GM12878 (cell line): ENCODE results near the gene CCDC137. TPM values are rescaled to one million over a fixed set of nuclear protein-coding genes. Genes with fewer than 3 reads are reported as not detected.

Source experiments
- BCL11A ChIP-seq: IDR thresholded peaks from 2 replicates; pipeline ENCODE4 v1.6.1; 2011; ENCODE audit warnings: low read depth, low read length
- BCL3 ChIP-seq: IDR thresholded peaks from 2 replicates; pipeline ENCODE4 v1.6.1; 2011; ENCODE audit warnings: borderline replicate concordance, low read depth, mild to moderate bottlenecking, moderate library complexity, low read length; ENCODE audit not compliant: insufficient read depth, poor library complexity, severe bottlenecking
- CEBPZ ChIP-seq: fragments of 150-350 bp; IDR thresholded peaks from 2 replicates; pipeline ENCODE4 v1.6.1; 2016; ENCODE audit warnings: low read depth, low read length
- EGR1 ChIP-seq, 2 experiments: IDR thresholded peaks; 1 replicate in 1 of 2; 2 replicates in 1 of 2; pipeline ENCODE4 v1.6.1; 2011 to 2012; ENCODE audit warnings: low read depth in 2 of 2, low read length in 2 of 2, borderline replicate concordance in 1 of 2, mild to moderate bottlenecking in 1 of 2, moderate library complexity in 1 of 2
- EZH2 ChIP-seq: IDR thresholded peaks from 2 replicates; pipeline ENCODE4 v1.6.1; 2012; ENCODE audit warnings: low read depth, mild to moderate bottlenecking, control low read depth, inconsistent platforms, low read length, borderline replicate concordance; ENCODE audit not compliant: control insufficient read depth
- HDAC2 ChIP-seq: fragments of 200-600 bp; sonication (generic); IDR thresholded peaks from 2 replicates; pipeline ENCODE4 v1.6.1; 2017
- LARP7 ChIP-seq: fragments of 450-650 bp; IDR thresholded peaks from 2 replicates; pipeline ENCODE4 v1.6.1; 2017; ENCODE audit warnings: mild to moderate bottlenecking
- MAX ChIP-seq: IDR thresholded peaks from 2 replicates; pipeline ENCODE4 v1.6.1; 2012; ENCODE audit warnings: low read depth, low read length, improper control_type of control experiment
- MTA2 ChIP-seq: fragments of 450-650 bp; IDR thresholded peaks from 2 replicates; pipeline ENCODE4 v1.6.1; 2016; ENCODE audit warnings: low read depth, mild to moderate bottlenecking, moderate library complexity
- MXI1 ChIP-seq: fragments of 150-350 bp; IDR thresholded peaks from 2 replicates; pipeline ENCODE4 v1.6.1; 2011; ENCODE audit warnings: low read depth, mild to moderate bottlenecking, inconsistent platforms, low read length, improper control_type of control experiment
- NBN ChIP-seq: fragments of 450-650 bp; IDR thresholded peaks from 2 replicates; pipeline ENCODE4 v1.6.1; 2016
- PAX5 ChIP-seq: IDR thresholded peaks from 2 replicates; pipeline ENCODE4 v1.6.1; 2011; ENCODE audit warnings: low read depth, low read length, borderline replicate concordance
- PKNOX1 ChIP-seq: fragments of 450-650 bp; IDR thresholded peaks from 2 replicates; pipeline ENCODE4 v1.6.1; 2016; ENCODE audit warnings: mild to moderate bottlenecking
- POU2F2 ChIP-seq: IDR thresholded peaks from 3 replicates; pipeline ENCODE4 v1.6.1; 2011; ENCODE audit warnings: low read depth, mild to moderate bottlenecking, low read length, borderline replicate concordance
- RB1 ChIP-seq: fragments of 450-650 bp; formaldehyde crosslinking; IDR thresholded peaks from 2 replicates; pipeline ENCODE4 v1.6.1; 2017; ENCODE audit warnings: mild to moderate bottlenecking, borderline replicate concordance
- RCOR1 ChIP-seq: conservative IDR thresholded peaks from 2 replicates; pipeline ENCODE4 v1.6.1; 2012; ENCODE audit warnings: low read depth, low read length, improper control_type of control experiment
- RELA ChIP-seq: fragments of 450-650 bp; IDR thresholded peaks from 2 replicates; pipeline ENCODE4 v1.8.0; 2014; ENCODE audit warnings: borderline replicate concordance; ENCODE audit not compliant: partially characterized antibody
- RFX5 ChIP-seq: IDR thresholded peaks from 2 replicates; pipeline ENCODE4 v1.6.1; 2011; ENCODE audit warnings: low read depth, low read length, improper control_type of control experiment
- RUNX3 ChIP-seq: IDR thresholded peaks from 2 replicates; pipeline ENCODE4 v1.6.1; 2012; ENCODE audit warnings: low read length, inconsistent platforms
- STAT1 ChIP-seq: fragments of 450-650 bp; conservative IDR thresholded peaks from 2 replicates; pipeline ENCODE4 v1.6.1; 2014; ENCODE audit warnings: antibody characterized with exemption, mild to moderate bottlenecking
- ZBTB4 ChIP-seq: fragments of 450-650 bp; formaldehyde crosslinking; IDR thresholded peaks from 2 replicates; pipeline ENCODE4 v1.4.0; 2022; ENCODE audit warnings: mild to moderate bottlenecking, moderate library complexity
- polyA plus RNA-seq, 11 experiments: library from polyadenylated mRNA; depleted of rRNA in 4 of 11; unstranded in 6 of 11; stranded (reverse) in 5 of 11; fragments of >200 nt; fragmentation: Nextera tagmentation in 4 of 11; fragmentation: Illumina TruSeq in 1 of 11; extraction: Ambion mirVana in 4 of 11; extraction: Trizol in 1 of 11; gene quantifications; 1 replicate in 1 of 11; 2 replicates in 10 of 11; pipeline versions ENCODE4 v1.2.1 to v1.2.3, GENCODE V29; 2011 to 2016; ENCODE audit warnings: inconsistent platforms in 2 of 11, missing spikeins in 2 of 11, low read depth in 1 of 11
- total RNA-seq, 4 experiments: library from RNA; depleted of rRNA in 3 of 4; stranded (reverse); fragments of >200 nt in 3 of 4; fragmentation: Illumina TruSeq in 1 of 4; extraction: Trizol in 1 of 4; gene quantifications; 2 replicates each; pipeline versions ENCODE4 v1.2.1 to v1.2.3, GENCODE V29; 2013 to 2021

CCDC137 gene
- total and polyA plus RNA-seq, 10 of the 15 experiments (the other 5 are each of a cell fraction or from before 2014, with no cell fraction given): 2.2 to 45.4 (median 22.1) TPM

GRCh38 chr17:81702934-81703746, 36.6 kb downstream of the CCDC137 start, which contains the start of gene MRPL12 (continued):
- TF ChIP-seq ZBTB4 (CRISPR knock-in tag) (peak; percentile 38; the same call in 1 of the 2 replicates), RB1 (peak; percentile 89; the same call in 1 of the 2 replicates), BCL11A (no peak), POU2F2 (peak; percentile 82), MAX (peak; percentile 86), EGR1 (IDR thresholded peaks at IDR 0.05; ENCODE audit: borderline replicate concordance in 1 of 2, low read depth in 2 of 2, low read length in 2 of 2) (peak in 1 of 2 experiments; percentile 74; a peak in 1 of 3 replicates), LARP7 (peak; percentile 90), MXI1 (peak; percentile 86), RELA (peak; percentile 66), RFX5 (peak; percentile 22; the same call in 1 of the 2 replicates), CEBPZ (no peak), PAX5 (peak; percentile 74; the same call in 1 of the 2 replicates), EZH2 (no peak), RCOR1 (no peak), HDAC2 (no peak), PKNOX1 (no peak; the same call in 1 of the 2 replicates), NBN (peak; percentile 42; the same call in 1 of the 2 replicates), MTA2 (no peak), STAT1 (no peak), BCL3 (no peak), RUNX3 (peak; percentile 72)
